ENCODE measurements around the gene VPS13D. TPM values are rescaled to one million over a fixed set of nuclear protein-coding genes. Genes with fewer than 3 reads are reported as not detected.

VPS13D gene
- total and polyA plus RNA-seq, 10 of the 15 experiments (the other 5 are each of a cell fraction or from before 2014, with no cell fraction given) = 1.4 to 16.9 (median 8.5) TPM

DNA sequence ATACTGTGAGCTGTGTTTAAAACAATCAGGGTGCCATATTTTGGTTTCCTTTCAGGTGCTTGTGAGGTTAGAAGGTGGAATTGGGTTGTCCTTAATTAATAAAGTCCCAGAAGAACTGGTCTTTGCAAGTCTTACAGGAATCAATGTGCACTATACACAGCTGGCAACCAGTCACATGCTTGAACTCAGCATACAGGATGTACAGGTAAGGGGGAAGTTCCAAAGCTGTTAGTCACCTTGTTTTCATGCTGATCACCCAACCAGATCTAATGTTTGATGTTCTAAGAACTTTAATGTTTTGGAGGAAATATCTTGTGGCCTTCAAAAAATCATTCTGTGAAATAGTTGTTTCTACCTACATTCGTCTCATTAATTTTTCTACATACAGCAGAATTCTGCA, 156.3 kb downstream of the VPS13D start:
- ChIA-PET CTCF (interaction anchor here (1.1 kb wide), 1 partner anchor 12 kb away, joined by 3 read pairs; no protein-coding TSS in a partner anchor), RAD21 (ENCODE audit: unreplicated experiment) (no interaction called here), SMC1A (ENCODE audit: uncharacterized antibody, unreplicated experiment) (interaction anchor here (1.3 kb wide), 1 partner anchor 16 kb away, joined by 3 read pairs; no protein-coding TSS in a partner anchor), POLR2A (no interaction called here)
- Histone ChIP-seq H3K27ac (ENCODE audit: control insufficient read depth, insufficient read depth) (no peak overlapping the region), H3K9me3 (replicated peaks; ENCODE audit: control insufficient read depth, insufficient read depth, low read length) (peaks cover 6% of the 10 kb centered on the region), H3K9ac (ENCODE audit: control insufficient read depth, insufficient read depth, low read length) (no peak overlapping the region), H4K20me1 (ENCODE audit: control insufficient read depth, insufficient read depth) (no peaks in the 10 kb centered on the region), H3K4me1 (ENCODE audit: control insufficient read depth, insufficient read depth, low read length) (no peaks in the 10 kb centered on the region), H3K27me3 (replicated peaks in 1 of 2; ENCODE audit: control insufficient read depth in 2 of 2, insufficient read depth in 2 of 2, low read length in 1 of 2) (no peaks in the 10 kb centered on the region), H3K79me2 (ENCODE audit: control insufficient read depth, insufficient read depth, low read length) (no peaks in the 10 kb centered on the region), H3K36me3 (ENCODE audit: control insufficient read depth in 2 of 2, insufficient read depth in 2 of 2, low read length in 1 of 2) (peaks cover 2 to 26% of the 10 kb centered on the region in 2 experiments; a peak in 3 of 4 replicates), H2AFZ (ENCODE audit: control insufficient read depth, low read depth, low read length) (no peak overlapping the region), H3K4me3 (no peak overlapping the region), H3K4me2 (ENCODE audit: control insufficient read depth, insufficient read depth) (no peak overlapping the region)
- DNase-seq (ENCODE audit: low read depth, low spot score) (no peak), FAIRE-seq (no peak), ATAC-seq (no peak)
- in situ Hi-C loops (cut with MboI) (loop anchor here (5.0 kb wide), 1 partner anchor 51 kb away; no protein-coding TSS in a partner anchor), intact Hi-C loops (cut with micrococcal nuclease; ENCODE audit: unreplicated experiment) (no loop called here)
- BruUV-seq (replicated peaks) = no TSS peak
- no peak for TF ChIP-seq SIX5 (IDR thresholded peaks at IDR 0.05; ENCODE audit: low read depth, low read length, severe bottlenecking)
- TF ChIP-seq KDM1A (IDR thresholded peaks at IDR 0.05; ENCODE audit: borderline replicate concordance) = no peak
- TF ChIP-seq SUPT20H (IDR thresholded peaks at IDR 0.05; ENCODE audit: borderline replicate concordance, control insufficient read depth, low read depth, low read length) = no peak
- no peak for TF ChIP-seq SRF (IDR thresholded peaks at IDR 0.05; ENCODE audit: low read depth in 2 of 2, low read length in 2 of 2)
- no peak for TF ChIP-seq LARP7 (IDR thresholded peaks at IDR 0.05)
- no peak for TF ChIP-seq SREBF1 (IDR thresholded peaks at IDR 0.05; ENCODE audit: low read length)
- no peak for TF ChIP-seq SMAD1 (IDR thresholded peaks at IDR 0.05; ENCODE audit: low read depth, partially characterized antibody)
- TF ChIP-seq BRCA1 (IDR thresholded peaks at IDR 0.05; ENCODE audit: low read depth, low read length) = no peak
- TF ChIP-seq, protein P1, sequence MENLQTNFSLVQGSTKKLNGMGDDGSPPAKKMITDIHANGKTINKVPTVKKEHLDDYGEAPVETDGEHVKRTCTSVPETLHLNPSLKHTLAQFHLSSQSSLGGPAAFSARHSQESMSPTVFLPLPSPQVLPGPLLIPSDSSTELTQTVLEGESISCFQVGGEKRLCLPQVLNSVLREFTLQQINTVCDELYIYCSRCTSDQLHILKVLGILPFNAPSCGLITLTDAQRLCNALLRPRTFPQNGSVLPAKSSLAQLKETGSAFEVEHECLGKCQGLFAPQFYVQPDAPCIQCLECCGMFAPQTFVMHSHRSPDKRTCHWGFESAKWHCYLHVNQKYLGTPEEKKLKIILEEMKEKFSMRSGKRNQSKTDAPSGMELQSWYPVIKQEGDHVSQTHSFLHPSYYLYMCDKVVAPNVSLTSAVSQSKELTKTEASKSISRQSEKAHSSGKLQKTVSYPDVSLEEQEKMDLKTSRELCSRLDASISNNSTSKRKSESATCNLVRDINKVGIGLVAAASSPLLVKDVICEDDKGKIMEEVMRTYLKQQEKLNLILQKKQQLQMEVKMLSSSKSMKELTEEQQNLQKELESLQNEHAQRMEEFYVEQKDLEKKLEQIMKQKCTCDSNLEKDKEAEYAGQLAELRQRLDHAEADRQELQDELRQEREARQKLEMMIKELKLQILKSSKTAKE (IDR thresholded peaks at IDR 0.05; ENCODE audit: low read depth, poor library complexity, severe bottlenecking) = no peak
- TF ChIP-seq, protein P2, sequence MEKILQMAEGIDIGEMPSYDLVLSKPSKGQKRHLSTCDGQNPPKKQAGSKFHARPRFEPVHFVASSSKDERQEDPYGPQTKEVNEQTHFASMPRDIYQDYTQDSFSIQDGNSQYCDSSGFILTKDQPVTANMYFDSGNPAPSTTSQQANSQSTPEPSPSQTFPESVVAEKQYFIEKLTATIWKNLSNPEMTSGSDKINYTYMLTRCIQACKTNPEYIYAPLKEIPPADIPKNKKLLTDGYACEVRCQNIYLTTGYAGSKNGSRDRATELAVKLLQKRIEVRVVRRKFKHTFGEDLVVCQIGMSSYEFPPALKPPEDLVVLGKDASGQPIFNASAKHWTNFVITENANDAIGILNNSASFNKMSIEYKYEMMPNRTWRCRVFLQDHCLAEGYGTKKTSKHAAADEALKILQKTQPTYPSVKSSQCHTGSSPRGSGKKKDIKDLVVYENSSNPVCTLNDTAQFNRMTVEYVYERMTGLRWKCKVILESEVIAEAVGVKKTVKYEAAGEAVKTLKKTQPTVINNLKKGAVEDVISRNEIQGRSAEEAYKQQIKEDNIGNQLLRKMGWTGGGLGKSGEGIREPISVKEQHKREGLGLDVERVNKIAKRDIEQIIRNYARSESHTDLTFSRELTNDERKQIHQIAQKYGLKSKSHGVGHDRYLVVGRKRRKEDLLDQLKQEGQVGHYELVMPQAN (conservative IDR thresholded peaks at IDR 0.05) = no peak
- TF ChIP-seq FOS (IDR thresholded peaks at IDR 0.05; ENCODE audit: borderline replicate concordance, extremely low read depth, insufficient read length) = no peak
- no peak for TF ChIP-seq YBX1 (IDR thresholded peaks at IDR 0.05)
- no peak for TF ChIP-seq PAX5 (IDR thresholded peaks at IDR 0.05; ENCODE audit: borderline replicate concordance, low read depth, low read length)
- TF ChIP-seq SMAD5 (IDR thresholded peaks at IDR 0.05; ENCODE audit: low read depth) = no peak
- TF ChIP-seq, protein P3, sequence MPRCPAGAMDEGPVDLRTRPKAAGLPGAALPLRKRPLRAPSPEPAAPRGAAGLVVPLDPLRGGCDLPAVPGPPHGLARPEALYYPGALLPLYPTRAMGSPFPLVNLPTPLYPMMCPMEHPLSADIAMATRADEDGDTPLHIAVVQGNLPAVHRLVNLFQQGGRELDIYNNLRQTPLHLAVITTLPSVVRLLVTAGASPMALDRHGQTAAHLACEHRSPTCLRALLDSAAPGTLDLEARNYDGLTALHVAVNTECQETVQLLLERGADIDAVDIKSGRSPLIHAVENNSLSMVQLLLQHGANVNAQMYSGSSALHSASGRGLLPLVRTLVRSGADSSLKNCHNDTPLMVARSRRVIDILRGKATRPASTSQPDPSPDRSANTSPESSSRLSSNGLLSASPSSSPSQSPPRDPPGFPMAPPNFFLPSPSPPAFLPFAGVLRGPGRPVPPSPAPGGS (IDR thresholded peaks at IDR 0.05; ENCODE audit: borderline replicate concordance, insufficient read depth, low read depth, low read length, poor library complexity, severe bottlenecking) = no peak
- TF ChIP-seq HDGF (IDR thresholded peaks at IDR 0.05) = no peak
- TF ChIP-seq RAD21 (IDR thresholded peaks at IDR 0.05; ENCODE audit: insufficient read depth, low read depth, low read length) = no peak
- TF ChIP-seq RELA (IDR thresholded peaks at IDR 0.05; ENCODE audit: borderline replicate concordance, partially characterized antibody) = no peak
- 94% methylated on average over 1 of the region's 1 CpG for WGBS (ENCODE audit: insufficient coverage, insufficient replicate concordance, low lambda C conversion rate, missing lambda C conversion rate)
